ENCODE data around the gene BTD.
"Not testable (repeated sequence)": the region's sequence is repeated elsewhere in the genome, so short reads cannot be mapped to it uniquely, and the experiment has no call there.

GRCh38 chr3:15602816-15603215, 1.3 kb downstream of the BTD start:
- not testable (repeated sequence) for TF ChIP-seq POLR2A (IDR thresholded peaks at IDR 0.05)
- TF ChIP-seq, protein P1, sequence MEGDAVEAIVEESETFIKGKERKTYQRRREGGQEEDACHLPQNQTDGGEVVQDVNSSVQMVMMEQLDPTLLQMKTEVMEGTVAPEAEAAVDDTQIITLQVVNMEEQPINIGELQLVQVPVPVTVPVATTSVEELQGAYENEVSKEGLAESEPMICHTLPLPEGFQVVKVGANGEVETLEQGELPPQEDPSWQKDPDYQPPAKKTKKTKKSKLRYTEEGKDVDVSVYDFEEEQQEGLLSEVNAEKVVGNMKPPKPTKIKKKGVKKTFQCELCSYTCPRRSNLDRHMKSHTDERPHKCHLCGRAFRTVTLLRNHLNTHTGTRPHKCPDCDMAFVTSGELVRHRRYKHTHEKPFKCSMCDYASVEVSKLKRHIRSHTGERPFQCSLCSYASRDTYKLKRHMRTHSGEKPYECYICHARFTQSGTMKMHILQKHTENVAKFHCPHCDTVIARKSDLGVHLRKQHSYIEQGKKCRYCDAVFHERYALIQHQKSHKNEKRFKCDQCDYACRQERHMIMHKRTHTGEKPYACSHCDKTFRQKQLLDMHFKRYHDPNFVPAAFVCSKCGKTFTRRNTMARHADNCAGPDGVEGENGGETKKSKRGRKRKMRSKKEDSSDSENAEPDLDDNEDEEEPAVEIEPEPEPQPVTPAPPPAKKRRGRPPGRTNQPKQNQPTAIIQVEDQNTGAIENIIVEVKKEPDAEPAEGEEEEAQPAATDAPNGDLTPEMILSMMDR (IDR thresholded peaks at IDR 0.05) = not testable (repeated sequence)

Data from adrenal gland (tissue), 5 donors.